Loucy (cell line): Measurements from ENCODE around the gene PCSK5.

Experiments
- H2AFZ ChIP-seq: fragments of 200-600 bp; sonication (generic); 2 replicates; pipeline ENCODE4 v1.6.0; 2016; ENCODE audit warnings: antibody characterized with exemption, mild to moderate bottlenecking, low read length, moderate library complexity
- H3F3A ChIP-seq: fragments of 200-600 bp; 2 replicates; pipeline ENCODE4 v1.6.0; 2016; ENCODE audit warnings: antibody characterized with exemption, low read depth, mild to moderate bottlenecking
- H3K27me3 ChIP-seq: fragments of 200-600 bp; sonication (generic); 2 replicates; pipeline ENCODE4 v1.6.1; 2014; ENCODE audit warnings: low read length, mild to moderate bottlenecking; ENCODE audit not compliant: insufficient read depth, poor library complexity, severe bottlenecking
- H3K36me3 ChIP-seq: fragments of 200-600 bp; sonication (generic); 2 replicates; pipeline ENCODE4 v1.6.1; 2016; ENCODE audit warnings: low read length; ENCODE audit not compliant: insufficient read depth
- H3K4me1 ChIP-seq: fragments of 200-600 bp; sonication (generic); 2 replicates; pipeline ENCODE4 v1.5.1; 2014; ENCODE audit warnings: low read length, mild to moderate bottlenecking; ENCODE audit not compliant: insufficient read depth, poor library complexity, severe bottlenecking
- H3K4me2 ChIP-seq: fragments of 200-600 bp; sonication (generic); 2 replicates; pipeline ENCODE4 v1.6.0; 2014; ENCODE audit warnings: antibody characterized with exemption, low read length, low read depth, mild to moderate bottlenecking; ENCODE audit not compliant: poor library complexity, severe bottlenecking
- H3K4me3 ChIP-seq: fragments of 200-600 bp; sonication (generic); 2 replicates; pipeline ENCODE4 v1.5.1; 2014; ENCODE audit warnings: low read length, mild to moderate bottlenecking, mixed read lengths; ENCODE audit not compliant: poor library complexity, severe bottlenecking
- H3K79me2 ChIP-seq: fragments of 200-600 bp; sonication (generic); 2 replicates; pipeline ENCODE4 v1.6.1; 2014; ENCODE audit warnings: low read length; ENCODE audit not compliant: insufficient read depth
- H3K9ac ChIP-seq: fragments of 200-600 bp; sonication (generic); 2 replicates; pipeline ENCODE4 v1.6.0; 2014; ENCODE audit warnings: mild to moderate bottlenecking, low read depth, low read length, moderate library complexity; ENCODE audit not compliant: poor library complexity, severe bottlenecking
- H3K9me2 ChIP-seq: fragments of 200-600 bp; sonication (generic); replicated peaks from 2 replicates; pipeline ENCODE4 v1.6.1; 2016; ENCODE audit warnings: low read depth, low read length, mixed read lengths
- H3K9me3 ChIP-seq: fragments of 200-600 bp; sonication (generic); 2 replicates; pipeline ENCODE4 v1.6.1; 2014; ENCODE audit warnings: mild to moderate bottlenecking, antibody characterized with exemption, low read length, low read depth; ENCODE audit not compliant: insufficient read depth
- H4K20me1 ChIP-seq: fragments of 200-600 bp; sonication (generic); 2 replicates; pipeline ENCODE4 v1.6.0; 2014; ENCODE audit warnings: antibody characterized with exemption, low read length, mild to moderate bottlenecking; ENCODE audit not compliant: insufficient read depth, poor library complexity, severe bottlenecking
- EZH2phosphoT487 ChIP-seq: fragments of 200-600 bp; IDR thresholded peaks from 2 replicates; pipeline ENCODE4 v1.6.1; 2018; ENCODE audit warnings: antibody characterized with exemption, mild to moderate bottlenecking, moderate library complexity, borderline replicate concordance
- TF ChIP-seq, protein P1 (sequence below): fragments of 200-600 bp; sonication (generic); conservative IDR thresholded peaks from 2 replicates; pipeline ENCODE4 v1.5.1; 2014; ENCODE audit warnings: mild to moderate bottlenecking, antibody characterized with exemption, low read length

Gene PCSK5

DNA sequence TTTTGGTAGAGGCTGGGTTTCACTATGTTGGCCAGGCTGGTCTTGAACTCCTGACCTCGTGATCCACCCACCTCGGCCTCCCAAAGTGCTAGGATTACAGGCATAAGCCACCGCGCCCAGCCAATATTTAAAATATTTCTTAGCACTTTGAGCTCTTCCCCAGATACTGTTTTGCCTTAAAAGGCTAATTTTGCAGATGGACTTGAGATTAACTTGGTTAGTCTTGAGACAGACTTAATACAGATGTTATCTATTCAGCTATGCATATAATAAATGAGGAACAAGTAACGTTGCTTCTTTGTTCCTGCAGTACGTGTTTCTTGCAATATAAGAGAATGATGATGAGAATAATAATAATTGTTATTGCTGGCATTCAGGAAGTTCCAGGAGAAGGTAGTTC lies 56.3 kb downstream of the PCSK5 start:
- Histone ChIP-seq H3K36me3 (no peaks in the 10 kb centered on the region), H3K4me3 (no peak overlapping the region), H3K79me2 (no peaks in the 10 kb centered on the region), H3K9me2 (no peaks in the 10 kb centered on the region), H3K4me2 (no peak overlapping the region), H2AFZ (no peak overlapping the region), H3K9me3 (no peaks in the 10 kb centered on the region), H3K4me1 (no peaks in the 10 kb centered on the region), H3K27me3 (no peaks in the 10 kb centered on the region), H3K9ac (no peak overlapping the region), H3F3A (no peaks in the 10 kb centered on the region), H4K20me1 (no peaks in the 10 kb centered on the region)
- no peak for TF ChIP-seq EZH2phosphoT487
- TF ChIP-seq, protein P1, sequence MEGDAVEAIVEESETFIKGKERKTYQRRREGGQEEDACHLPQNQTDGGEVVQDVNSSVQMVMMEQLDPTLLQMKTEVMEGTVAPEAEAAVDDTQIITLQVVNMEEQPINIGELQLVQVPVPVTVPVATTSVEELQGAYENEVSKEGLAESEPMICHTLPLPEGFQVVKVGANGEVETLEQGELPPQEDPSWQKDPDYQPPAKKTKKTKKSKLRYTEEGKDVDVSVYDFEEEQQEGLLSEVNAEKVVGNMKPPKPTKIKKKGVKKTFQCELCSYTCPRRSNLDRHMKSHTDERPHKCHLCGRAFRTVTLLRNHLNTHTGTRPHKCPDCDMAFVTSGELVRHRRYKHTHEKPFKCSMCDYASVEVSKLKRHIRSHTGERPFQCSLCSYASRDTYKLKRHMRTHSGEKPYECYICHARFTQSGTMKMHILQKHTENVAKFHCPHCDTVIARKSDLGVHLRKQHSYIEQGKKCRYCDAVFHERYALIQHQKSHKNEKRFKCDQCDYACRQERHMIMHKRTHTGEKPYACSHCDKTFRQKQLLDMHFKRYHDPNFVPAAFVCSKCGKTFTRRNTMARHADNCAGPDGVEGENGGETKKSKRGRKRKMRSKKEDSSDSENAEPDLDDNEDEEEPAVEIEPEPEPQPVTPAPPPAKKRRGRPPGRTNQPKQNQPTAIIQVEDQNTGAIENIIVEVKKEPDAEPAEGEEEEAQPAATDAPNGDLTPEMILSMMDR = no peak

DNA sequence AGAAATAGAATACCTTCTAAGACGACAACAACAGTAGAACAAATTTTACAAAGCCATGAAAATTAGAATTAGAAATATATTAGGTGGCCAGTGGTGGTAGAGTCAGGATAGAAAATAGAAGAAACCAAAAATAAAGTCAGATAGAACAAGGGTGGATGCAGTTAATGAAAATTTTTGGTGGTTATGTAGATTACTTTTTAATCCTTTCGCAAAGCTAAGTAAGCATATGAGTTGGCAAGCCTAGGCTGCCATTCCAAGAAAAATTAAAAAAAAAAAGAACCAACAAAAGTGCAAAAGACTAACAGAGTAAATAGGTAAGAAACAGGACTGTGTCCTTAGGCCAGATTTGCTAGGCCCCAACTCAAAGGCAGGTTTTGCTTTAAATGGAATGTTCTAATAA lies 56.8 kb downstream of the PCSK5 start:
- H4K20me1 ChIP-seq = no peaks in the 10 kb centered on the region
- H3F3A ChIP-seq = no peaks in the 10 kb centered on the region
- H3K4me3 ChIP-seq = no peak overlapping the region
- H3K36me3 ChIP-seq = no peaks in the 10 kb centered on the region
- no peak overlapping the region for H3K4me2 ChIP-seq
- H3K9ac ChIP-seq = no peak overlapping the region
- no peak for TF ChIP-seq EZH2phosphoT487
- TF ChIP-seq, protein P1 = no peak
- no peak overlapping the region for H2AFZ ChIP-seq
- H3K79me2 ChIP-seq = no peaks in the 10 kb centered on the region
- H3K27me3 ChIP-seq = no peaks in the 10 kb centered on the region
- H3K4me1 ChIP-seq = no peaks in the 10 kb centered on the region
- no peaks in the 10 kb centered on the region for H3K9me3 ChIP-seq
- H3K9me2 ChIP-seq = no peaks in the 10 kb centered on the region

DNA sequence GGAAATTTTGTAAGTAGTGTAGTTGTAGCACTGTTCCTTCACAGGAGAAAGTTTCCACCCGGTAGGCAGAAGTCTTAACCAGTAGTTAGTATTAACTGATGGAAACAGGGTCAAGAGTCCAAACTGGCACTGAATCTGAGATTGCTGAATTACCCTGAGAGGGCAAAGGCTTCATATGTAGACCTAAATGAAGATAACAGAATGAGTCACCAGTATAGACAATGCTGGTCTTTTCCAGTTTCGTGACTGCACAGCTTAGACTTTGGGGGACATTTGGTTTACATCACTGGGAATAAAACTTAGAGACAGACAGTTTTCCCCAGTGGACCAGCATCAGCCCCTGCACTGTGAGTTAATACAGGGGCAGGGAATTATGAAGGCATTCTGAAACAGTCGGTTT lies 60.5 kb downstream of the PCSK5 start:
- Histone ChIP-seq H3F3A (no peaks in the 10 kb centered on the region), H3K4me1 (no peaks in the 10 kb centered on the region), H3K36me3 (no peaks in the 10 kb centered on the region), H3K9me3 (no peaks in the 10 kb centered on the region), H3K9ac (no peak overlapping the region), H3K9me2 (no peaks in the 10 kb centered on the region), H3K4me2 (no peak overlapping the region), H3K4me3 (no peak overlapping the region), H3K27me3 (no peaks in the 10 kb centered on the region), H4K20me1 (no peaks in the 10 kb centered on the region), H3K79me2 (no peaks in the 10 kb centered on the region), H2AFZ (no peak overlapping the region)
- TF ChIP-seq, protein P1 = no peak
